T-helper 9 cell (primary cell): ENCODE measurements around the gene TTC34.

ENCODE experiments used
- DNase-seq: peaks from one replicate; pipeline ENCODE4 v3.0.0-alpha.2; 2020

The TTC34 gene

GRCh38 chr1:2602866-2603520, 198.5 kb downstream of the TTC34 start:
- no peak for DNase-seq

GRCh38 chr1:2602311-2602835, 199.1 kb downstream of the TTC34 start:
- DNase-seq, result no peak

DNA sequence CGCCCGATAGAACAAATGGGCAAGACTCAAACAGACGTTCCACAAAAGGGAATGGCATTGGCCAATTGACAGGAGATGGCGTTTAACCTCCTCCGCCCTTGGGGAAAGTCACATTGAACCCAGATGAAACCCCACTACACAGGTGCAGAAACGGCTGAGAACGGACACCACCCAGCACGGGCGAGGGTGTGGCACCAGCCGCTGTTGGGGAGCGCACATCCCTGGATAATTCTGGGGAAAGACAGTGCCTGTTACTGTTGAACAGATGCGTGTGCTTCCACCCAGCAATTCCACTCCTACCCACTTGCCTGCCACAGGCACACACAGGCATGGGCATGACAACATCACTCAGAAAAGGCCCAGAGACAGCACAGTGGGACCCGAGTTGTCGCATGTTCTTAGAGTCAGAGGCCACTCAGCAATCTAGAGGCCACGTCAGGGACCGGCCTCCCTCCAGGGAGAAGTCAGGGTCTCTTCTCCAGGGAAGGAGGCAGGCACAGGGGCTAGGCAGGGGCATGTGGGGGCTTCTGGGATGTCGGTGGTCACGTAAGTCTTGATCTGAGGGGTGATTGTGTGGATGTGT, 199.7 kb downstream of the TTC34 start:
- no peak for DNase-seq

GRCh38 chr1:2598329-2598931, 203.1 kb downstream of the TTC34 start:
- DNase-seq, result no peak

- DNase-seq, result no peak
Measured at GRCh38 chr1:2597441-2598328, 203.8 kb downstream of the TTC34 start.

DNA sequence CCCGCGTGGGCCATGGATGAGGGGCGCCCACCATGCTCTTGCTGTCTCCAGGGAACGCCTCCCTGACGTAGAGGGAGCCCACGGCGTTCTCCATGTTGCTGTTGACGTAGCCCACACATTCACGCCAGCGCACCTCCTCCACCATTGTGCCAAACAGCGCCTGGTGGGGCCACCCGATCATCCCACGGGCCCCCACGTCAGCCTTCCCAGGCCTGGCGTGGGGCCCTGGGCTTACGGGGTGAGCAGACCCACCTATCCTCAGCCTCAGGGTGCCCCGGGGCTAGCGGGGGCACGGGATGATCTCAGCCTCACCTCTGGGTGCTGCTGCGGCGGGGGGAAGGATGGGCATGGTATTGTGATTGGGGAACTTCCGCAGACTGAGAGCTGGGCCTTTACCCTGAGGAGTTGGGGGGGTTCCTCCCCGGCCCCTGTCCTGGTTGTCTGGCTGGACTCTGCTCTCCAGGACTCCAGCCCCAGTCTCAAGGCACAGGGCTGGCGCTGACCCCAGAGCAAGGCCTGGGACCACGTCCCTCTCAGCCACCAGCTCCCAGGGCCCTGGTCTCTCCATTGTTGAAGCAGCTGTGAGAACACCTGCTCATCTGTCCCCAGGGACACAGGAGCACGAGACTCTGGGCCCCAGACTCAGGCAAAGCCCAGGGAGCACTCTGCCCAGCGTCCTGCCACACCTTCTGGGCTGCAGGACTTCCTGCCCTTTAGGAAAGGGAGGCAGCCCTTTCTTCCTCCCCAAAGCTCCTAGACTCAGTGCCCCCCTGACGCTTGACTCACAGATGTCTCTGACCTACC, 204.8 kb downstream of the TTC34 start:
- no peak for DNase-seq

DNA sequence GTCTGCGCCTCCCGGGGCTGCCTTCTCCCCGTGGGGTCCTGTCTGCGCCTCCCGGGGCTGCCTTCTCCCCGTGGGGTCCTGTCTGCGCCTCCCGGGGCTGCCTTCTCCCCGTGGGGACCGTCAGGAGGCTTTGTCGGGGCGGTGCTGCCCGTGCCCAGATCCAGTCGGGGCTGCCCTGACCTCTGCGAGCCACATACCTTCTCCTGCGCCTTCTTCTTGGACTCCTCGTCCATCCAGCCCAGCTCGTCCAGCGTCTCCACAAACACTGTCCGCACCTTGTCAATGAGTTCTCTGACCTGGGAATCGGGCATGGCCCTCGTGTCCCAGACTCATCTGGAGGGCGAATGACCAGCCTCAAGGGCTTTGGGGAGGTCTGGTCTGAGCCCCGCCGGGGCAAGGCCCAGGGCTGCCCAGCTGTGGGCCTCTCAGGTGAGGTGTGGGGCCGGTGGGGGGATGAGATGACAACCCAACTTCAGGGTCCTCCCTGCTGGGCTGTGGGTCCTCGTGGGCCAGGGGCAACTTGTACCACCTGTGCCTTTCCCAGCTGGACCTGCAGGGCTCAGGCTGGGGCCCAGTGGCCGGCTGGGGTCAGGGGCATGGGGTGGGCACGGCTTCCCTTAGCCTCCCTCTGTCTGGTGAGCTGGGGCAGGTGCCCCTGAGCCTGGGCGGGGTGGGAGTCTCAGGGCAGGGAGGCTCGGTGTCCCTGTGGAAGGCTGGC, 205.5 kb downstream of the TTC34 start:
- no peak for DNase-seq

- no peak for DNase-seq
Measured at GRCh38 chr1:2595261-2595811, 206.2 kb downstream of the TTC34 start.

DNA sequence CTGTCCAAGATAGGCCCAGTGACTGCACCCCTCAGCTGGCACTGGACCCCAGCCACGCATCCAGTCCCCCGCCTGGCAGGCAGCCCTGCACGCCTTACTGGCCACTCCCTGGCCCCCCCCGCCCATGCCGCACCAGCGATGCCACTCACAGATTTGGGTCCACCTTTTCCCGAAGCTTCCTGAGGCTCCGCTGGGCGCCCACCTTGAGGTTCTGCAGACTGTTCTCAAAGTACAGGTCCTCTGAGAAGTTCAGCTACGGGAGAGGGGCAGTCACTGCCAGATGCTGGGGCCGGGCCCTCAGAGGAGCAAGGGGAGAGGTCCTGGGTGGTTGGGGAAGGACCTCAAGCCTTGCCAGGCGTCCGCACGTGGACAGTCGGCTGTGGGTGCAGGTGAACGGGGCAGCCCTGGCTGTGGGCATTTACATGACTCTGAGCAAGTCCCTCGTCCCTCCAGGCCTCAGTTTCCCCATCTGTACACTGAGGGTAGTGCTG, 206.8 kb downstream of the TTC34 start:
- no peak for DNase-seq

GRCh38 chr1:2594001-2594640, 207.4 kb downstream of the TTC34 start:
- no peak for DNase-seq

- DNase-seq, result no peak
Measured at GRCh38 chr1:2593251-2593878, 208.1 kb downstream of the TTC34 start.

GRCh38 chr1:2592672-2593071, 208.8 kb downstream of the TTC34 start:
- DNase-seq, result no peak

- no peak for DNase-seq
Measured at GRCh38 chr1:2591581-2592261, 209.8 kb downstream of the TTC34 start.

DNA sequence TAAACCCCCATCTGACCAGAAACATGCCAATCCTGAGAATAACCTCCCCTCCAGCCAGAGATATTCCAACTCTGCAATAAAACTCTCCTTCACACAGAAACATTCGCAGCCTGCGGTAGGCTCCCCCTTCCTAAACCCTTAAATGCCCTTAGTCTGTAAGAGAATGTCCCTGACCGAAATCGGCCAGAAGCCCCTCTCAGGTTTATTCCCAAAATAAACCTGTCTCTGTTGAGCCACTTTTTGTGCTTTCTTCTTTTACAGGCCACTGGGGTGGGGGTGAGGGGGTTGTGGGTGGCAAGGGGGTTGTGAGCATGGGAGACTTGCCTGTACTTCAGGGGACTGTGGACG, 210.3 kb downstream of the TTC34 start:
- DNase-seq, result no peak

GRCh38 chr1:2590233-2591141, 211.0 kb downstream of the TTC34 start:
- no peak for DNase-seq

GRCh38 chr1:2589431-2590232, 211.9 kb downstream of the TTC34 start:
- DNase-seq, result no peak

DNA sequence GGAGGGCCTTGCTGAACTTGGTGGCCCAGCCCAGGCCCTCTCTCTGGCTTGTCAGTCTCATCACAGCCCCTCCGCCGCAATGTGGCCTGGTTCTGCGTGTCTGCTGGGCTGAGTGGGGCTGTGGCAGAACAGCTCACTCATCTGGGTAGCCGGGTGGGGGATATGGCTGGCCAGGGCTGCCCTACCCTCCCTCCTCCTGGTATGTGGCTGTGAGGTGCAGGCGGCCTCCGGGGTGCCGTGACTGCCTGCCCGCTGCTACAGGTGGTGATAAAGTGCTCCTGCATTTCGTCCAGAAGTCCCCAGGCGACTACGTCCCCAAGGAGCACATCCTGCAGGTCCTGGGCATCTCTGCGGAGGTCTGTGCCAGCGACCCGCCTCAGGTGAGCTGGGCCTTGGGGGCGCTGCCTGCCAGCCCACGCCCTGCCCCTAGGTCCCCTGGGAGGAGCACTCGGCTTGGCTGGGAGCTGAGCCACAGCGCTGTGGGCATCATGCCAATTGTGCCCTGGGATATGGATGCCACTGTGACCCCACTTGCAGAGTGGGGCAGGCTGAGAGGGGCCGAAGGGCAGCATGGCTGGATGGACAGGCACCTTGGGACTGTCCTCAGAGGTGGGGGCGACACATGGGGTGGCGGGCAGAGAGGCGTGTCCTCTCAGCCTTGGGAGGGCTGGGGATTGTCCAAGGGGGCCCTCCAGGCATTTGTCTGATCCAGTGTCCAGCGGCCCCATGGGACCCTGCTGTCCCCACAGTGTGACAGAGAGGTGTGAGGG, 212.6 kb downstream of the TTC34 start:
- DNase-seq, result no peak
